ENCODE data around the gene STMN3. TPM values are rescaled to one million over a fixed set of nuclear protein-coding genes. Genes with fewer than 3 reads are reported as not detected.

Gene STMN3
- total and polyA plus RNA-seq, 10 of the 15 experiments (the other 5 are each of a cell fraction or from before 2014, with no cell fraction given), result 0.09 to 3.6 (median 1.4) TPM; not detected in 1

GRCh38 chr20:63680427-63680826, 27.2 kb upstream of the STMN3 start:
- no TSS peak for BruUV-seq (replicated peaks)
- H3K4me2 ChIP-seq (ENCODE audit: control insufficient read depth, insufficient read depth), result no peak overlapping the region
- WGBS (ENCODE audit: insufficient coverage, insufficient replicate concordance, low lambda C conversion rate, missing lambda C conversion rate), result 96% methylated on average over 13 of the region's 13 CpGs
- H3K4me1 ChIP-seq (ENCODE audit: control insufficient read depth, insufficient read depth, low read length), result no peaks in the 10 kb centered on the region
- CTCF ChIA-PET, result no interaction called here
- H3K79me2 ChIP-seq (ENCODE audit: control insufficient read depth, insufficient read depth, low read length), result no peaks in the 10 kb centered on the region
- H3K9ac ChIP-seq (ENCODE audit: control insufficient read depth, insufficient read depth, low read length), result no peak overlapping the region
- no peaks in the 10 kb centered on the region for H3K27me3 ChIP-seq (replicated peaks in 1 of 2; ENCODE audit: control insufficient read depth in 2 of 2, insufficient read depth in 2 of 2, low read length in 1 of 2)
- TF ChIP-seq TCF7 (IDR thresholded peaks at IDR 0.05; ENCODE audit: borderline replicate concordance) (no peak), CREB1 (IDR thresholded peaks at IDR 0.05; ENCODE audit: low read depth) (no peak), BCL11A (IDR thresholded peaks at IDR 0.05; ENCODE audit: low read depth, low read length) (no peak), CEBPZ (IDR thresholded peaks at IDR 0.05; ENCODE audit: low read depth, low read length) (no peak), ASH2L (IDR thresholded peaks at IDR 0.05; ENCODE audit: borderline replicate concordance, low read depth) (no peak), EZH2 (IDR thresholded peaks at IDR 0.05; ENCODE audit: borderline replicate concordance, control insufficient read depth, low read depth, low read length) (no peak)
- TF ChIP-seq, protein P1, sequence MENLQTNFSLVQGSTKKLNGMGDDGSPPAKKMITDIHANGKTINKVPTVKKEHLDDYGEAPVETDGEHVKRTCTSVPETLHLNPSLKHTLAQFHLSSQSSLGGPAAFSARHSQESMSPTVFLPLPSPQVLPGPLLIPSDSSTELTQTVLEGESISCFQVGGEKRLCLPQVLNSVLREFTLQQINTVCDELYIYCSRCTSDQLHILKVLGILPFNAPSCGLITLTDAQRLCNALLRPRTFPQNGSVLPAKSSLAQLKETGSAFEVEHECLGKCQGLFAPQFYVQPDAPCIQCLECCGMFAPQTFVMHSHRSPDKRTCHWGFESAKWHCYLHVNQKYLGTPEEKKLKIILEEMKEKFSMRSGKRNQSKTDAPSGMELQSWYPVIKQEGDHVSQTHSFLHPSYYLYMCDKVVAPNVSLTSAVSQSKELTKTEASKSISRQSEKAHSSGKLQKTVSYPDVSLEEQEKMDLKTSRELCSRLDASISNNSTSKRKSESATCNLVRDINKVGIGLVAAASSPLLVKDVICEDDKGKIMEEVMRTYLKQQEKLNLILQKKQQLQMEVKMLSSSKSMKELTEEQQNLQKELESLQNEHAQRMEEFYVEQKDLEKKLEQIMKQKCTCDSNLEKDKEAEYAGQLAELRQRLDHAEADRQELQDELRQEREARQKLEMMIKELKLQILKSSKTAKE (IDR thresholded peaks at IDR 0.05; ENCODE audit: low read depth, poor library complexity, severe bottlenecking), result no peak
- POLR2A ChIA-PET, result no interaction called here
- H3K27ac ChIP-seq (ENCODE audit: control insufficient read depth, insufficient read depth), result no peak overlapping the region
- H2AFZ ChIP-seq (ENCODE audit: control insufficient read depth, low read depth, low read length), result no peak overlapping the region
- in situ Hi-C loops (cut with MboI), result no loop called here
- SMC1A ChIA-PET (ENCODE audit: uncharacterized antibody, unreplicated experiment), result no interaction called here
- FAIRE-seq (no peak), ATAC-seq (no peak), DNase-seq (ENCODE audit: low read depth, low spot score) (no peak)
- RAD21 ChIA-PET (ENCODE audit: unreplicated experiment), result no interaction called here
- intact Hi-C loops (cut with micrococcal nuclease; ENCODE audit: unreplicated experiment), result no loop called here
- H3K36me3 ChIP-seq (ENCODE audit: control insufficient read depth in 2 of 2, insufficient read depth in 2 of 2, low read length in 1 of 2), result peaks cover 1 to 4% of the 10 kb centered on the region in 2 experiments; a peak in 2 of 4 replicates
- no peaks in the 10 kb centered on the region for H3K9me3 ChIP-seq (replicated peaks; ENCODE audit: control insufficient read depth, insufficient read depth, low read length)
- no peak overlapping the region for H3K4me3 ChIP-seq
- no peaks in the 10 kb centered on the region for H4K20me1 ChIP-seq (ENCODE audit: control insufficient read depth, insufficient read depth)
